ENCODE results near the gene NDUFAF7. TPM values are rescaled to one million over a fixed set of nuclear protein-coding genes. Genes with fewer than 3 reads are reported as not detected.

Gene NDUFAF7
- total RNA-seq, 5 donors from 2014 or later (not counting 1 experiment from before 2014, with no cell fraction given): 20.2 to 30.3 (median 24.6) TPM

DNA sequence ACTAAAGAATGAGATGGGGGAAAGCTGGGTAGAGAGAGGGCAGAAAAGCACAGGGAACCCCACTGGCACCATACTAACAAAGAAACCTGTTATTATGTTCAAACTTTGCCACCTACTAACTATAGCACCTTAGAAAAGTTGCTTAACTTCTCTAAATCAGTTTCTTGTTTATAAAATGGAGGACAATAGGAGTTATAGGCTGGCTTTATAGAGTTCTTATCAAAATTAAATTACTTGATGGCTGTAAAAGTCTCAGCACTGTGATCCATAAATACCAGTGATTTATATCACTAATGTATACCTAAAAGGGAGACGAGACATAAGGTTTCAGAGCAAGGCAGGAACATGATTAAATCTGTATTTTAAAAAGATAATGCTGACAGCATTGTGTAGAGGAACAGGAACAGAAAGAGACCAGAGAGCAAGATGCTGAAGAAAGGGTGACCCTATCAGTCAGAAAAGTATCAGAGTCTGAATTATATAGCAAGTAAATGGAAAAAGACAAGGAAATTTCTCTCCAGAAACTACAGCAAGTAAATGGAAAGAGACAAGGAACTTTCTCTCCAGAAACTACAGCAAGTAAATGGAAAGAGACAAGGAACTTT lies 64.1 kb downstream of the NDUFAF7 start:
- CTCF ChIA-PET: no interaction called here
- Mint-ChIP-seq H3K9me3 (no peaks in the 10 kb centered on the region), H3K27ac (no peak overlapping the region), H3K36me3 (peaks cover 23% of the 10 kb centered on the region), H3K27me3 (no peaks in the 10 kb centered on the region), H3K4me3 (no peak overlapping the region), H3K4me1 (peaks cover 20 to 27% (median 23%) of the 10 kb centered on the region in 3 donors)
- Histone ChIP-seq H3K4me1 (ENCODE audit: control insufficient read depth in 1 of 2, extremely low read depth in 1 of 2, insufficient read depth in 2 of 2, low read length in 2 of 2) (no peaks in the 10 kb centered on the region), H3K27ac (ENCODE audit: low read length) (no peak overlapping the region), H3K9me3 (no peaks in the 10 kb centered on the region), H3K4me3 (ENCODE audit: control insufficient read depth in 1 of 2, extremely low read depth in 1 of 2, low read length in 1 of 2) (no peak overlapping the region), H3K27me3 (replicated peaks in 1 of 2; ENCODE audit: control insufficient read depth in 2 of 2, extremely low read depth in 1 of 2, insufficient read depth in 2 of 2, low read length in 1 of 2) (no peaks in the 10 kb centered on the region), H3K36me3 (ENCODE audit: control insufficient read depth in 2 of 2, extremely low read depth in 1 of 2, insufficient read depth in 1 of 2, low read length in 1 of 2) (peaks cover 3 to 9% of the 10 kb centered on the region in 2 donors)
- POLR2A ChIA-PET: no interaction called here
- DNase-seq (no peak), ATAC-seq (replicated peaks in 1 of 4) (no peak)
- no CpG with 5 or more reads among the region's 1 CpG for WGBS (ENCODE audit: insufficient coverage)

DNA sequence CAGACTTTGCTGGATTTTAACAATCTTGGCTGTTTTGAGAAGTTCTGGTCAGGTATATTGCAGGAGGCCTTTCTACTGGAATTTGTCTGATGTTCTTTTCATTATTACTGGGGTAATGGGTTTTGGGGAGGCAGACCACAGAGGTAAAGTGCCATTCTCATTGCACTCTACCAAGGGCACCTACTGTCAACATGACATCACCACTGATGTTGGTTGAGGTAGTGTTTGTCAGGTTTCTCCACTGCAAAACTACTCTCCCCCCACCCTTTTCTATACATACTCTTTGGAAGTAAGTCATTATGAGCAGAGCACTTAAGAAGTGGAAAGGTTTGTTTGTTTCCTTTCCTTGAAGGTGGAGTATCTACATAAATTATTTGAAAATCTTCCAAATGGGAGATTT lies 66.2 kb downstream of the NDUFAF7 start:
- H3K27ac Mint-ChIP-seq: no peak overlapping the region
- ChIA-PET CTCF (no interaction called here), POLR2A (no interaction called here)
- Histone ChIP-seq H3K9me3 (no peaks in the 10 kb centered on the region), H3K27me3 (replicated peaks in 1 of 2; ENCODE audit: control insufficient read depth in 2 of 2, extremely low read depth in 1 of 2, insufficient read depth in 2 of 2, low read length in 1 of 2) (no peaks in the 10 kb centered on the region), H3K36me3 (ENCODE audit: control insufficient read depth in 2 of 2, extremely low read depth in 1 of 2, insufficient read depth in 1 of 2, low read length in 1 of 2) (no peaks in the 10 kb centered on the region), H3K4me3 (ENCODE audit: control insufficient read depth in 1 of 2, extremely low read depth in 1 of 2, low read length in 1 of 2) (no peak overlapping the region), H3K4me1 (ENCODE audit: control insufficient read depth in 1 of 2, extremely low read depth in 1 of 2, insufficient read depth in 2 of 2, low read length in 2 of 2) (no peaks in the 10 kb centered on the region), H3K27ac (ENCODE audit: low read length) (no peak overlapping the region)
- H3K36me3 Mint-ChIP-seq: peaks cover 15% of the 10 kb centered on the region
- DNase-seq (no peak), ATAC-seq (replicated peaks in 1 of 4) (no peak)
- H3K4me3 Mint-ChIP-seq: no peak overlapping the region
- peaks cover 27 to 34% (median 32%) of the 10 kb centered on the region in 3 donors for H3K4me1 Mint-ChIP-seq
- H3K9me3 Mint-ChIP-seq: no peaks in the 10 kb centered on the region
- no peaks in the 10 kb centered on the region for H3K27me3 Mint-ChIP-seq

Other genes starting within 250 kb of the NDUFAF7 start
- 10 to 100 TPM; 35.5 to 41.2 (median 41.0) TPM for gene HEATR5B, start 147.3 kb upstream of the NDUFAF7 start, total RNA-seq
- 10 to 100 TPM in 3 of 5 donors, 1 to 10 TPM in 2; 6.7 to 14.7 (median 12.5) TPM for gene GPATCH11, start 147.1 kb upstream of the NDUFAF7 start, total RNA-seq
- 10 to 100 TPM; 21.7 to 37.5 (median 31.3) TPM for gene EIF2AK2, start 74.7 kb upstream of the NDUFAF7 start, total RNA-seq
- not detected for gene SULT6B1, start 43.0 kb upstream of the NDUFAF7 start, total RNA-seq
- gene CEBPZOS, start 35.2 kb upstream of the NDUFAF7 start, total RNA-seq: 10 to 100 TPM; 23.9 to 40.1 (median 37.5) TPM
- gene CEBPZ, start 62 bp upstream of the NDUFAF7 start, total RNA-seq: 10 to 100 TPM; 50.6 to 61.5 (median 58.1) TPM
- 10 to 100 TPM; 30.6 to 45.5 (median 36.9) TPM for gene PRKD3, start 93.2 kb downstream of the NDUFAF7 start, total RNA-seq
- 1 to 10 TPM in 3 of 5 donors, not detected in 2; 1.1 to 3.1 (median 1.5) TPM for gene QPCT, start 113.0 kb downstream of the NDUFAF7 start, total RNA-seq

All from T-cell (primary cell).